ENCODE results near the gene TMC3. TPM values are rescaled to one million over a fixed set of nuclear protein-coding genes. Genes with fewer than 3 reads are reported as not detected.

Gene TMC3
- 0.19 and 3.9 TPM in 2 replicates for total RNA-seq

GRCh38 chr15:81373775-81374395 lies at the start of gene TMC3:
Gene TMC3, minus strand, starts transcription at chr15:81374213. Its CDS starts 136 bp downstream, at chr15:81374077.

GRCh38 chr15:81323944-81324881 lies 49.8 kb downstream of the TMC3 start, which contains the start of gene STARD5:
Gene STARD5, minus strand, starts transcription at chr15:81324141. Its CDS starts 42 bp downstream, at chr15:81324099.

Other genes with a start within 250 kb of the TMC3 start
- under 0.01 TPM in 1 of 2 replicates, not detected in the other for gene CFAP161, start 239.9 kb downstream of the TMC3 start, total RNA-seq
- gene IL16, start 177.3 kb downstream of the TMC3 start, total RNA-seq: 0.56 TPM in 1 of 2 replicates, not detected in the other
- gene STARD5, start 50.1 kb downstream of the TMC3 start, total RNA-seq: 3.3 and 21.1 TPM in 2 replicates

All from regular cardiac myocyte (primary cell).